ENCODE results near the gene ARSJ. TPM values are rescaled to one million over a fixed set of nuclear protein-coding genes. Genes with fewer than 3 reads are reported as not detected.

ARSJ gene
- total RNA-seq, 1 donor from 2014 or later = 3.1 TPM

DNA sequence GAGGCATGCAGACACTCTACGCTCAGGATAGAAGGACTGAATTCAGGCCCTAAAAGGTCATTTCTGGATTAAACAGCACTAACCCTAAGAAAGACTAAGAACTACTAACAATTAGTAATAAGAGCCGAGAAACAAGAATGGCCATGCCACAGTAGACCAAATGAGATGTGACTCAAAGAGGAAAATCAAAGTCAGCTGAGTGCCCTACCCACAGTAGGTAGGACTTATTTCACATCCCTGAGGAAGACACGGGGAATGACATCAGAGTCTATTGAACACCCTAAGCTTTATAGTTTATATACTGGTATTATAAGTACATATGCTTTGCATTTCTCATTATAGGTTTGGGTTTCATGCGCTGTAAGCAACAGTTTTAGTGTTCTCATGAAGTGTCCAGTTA is 2.7 kb upstream of the ARSJ start:
- Mint-ChIP-seq H3K27me3 (ENCODE audit: low read depth) (peaks cover 19% of the 10 kb centered on the region), H3K9me3 (peaks cover 22% of the 10 kb centered on the region)

GRCh38 chr4:113981591-113981990 is 2.1 kb upstream of the ARSJ start:
- H3K4me1 Mint-ChIP-seq = peaks cover 18% of the 10 kb centered on the region
- DNase-seq (ENCODE audit: low spot score in 2 of 2, unreplicated experiment in 2 of 2) = no peak
- H3K9me3 Mint-ChIP-seq = peaks cover 22% of the 10 kb centered on the region
- no peak overlapping the region for H3K27ac Mint-ChIP-seq
- no peak overlapping the region for H3K4me3 Mint-ChIP-seq
- peaks cover 19% of the 10 kb centered on the region for H3K27me3 Mint-ChIP-seq (ENCODE audit: low read depth)
- TF ChIP-seq, protein P1, sequence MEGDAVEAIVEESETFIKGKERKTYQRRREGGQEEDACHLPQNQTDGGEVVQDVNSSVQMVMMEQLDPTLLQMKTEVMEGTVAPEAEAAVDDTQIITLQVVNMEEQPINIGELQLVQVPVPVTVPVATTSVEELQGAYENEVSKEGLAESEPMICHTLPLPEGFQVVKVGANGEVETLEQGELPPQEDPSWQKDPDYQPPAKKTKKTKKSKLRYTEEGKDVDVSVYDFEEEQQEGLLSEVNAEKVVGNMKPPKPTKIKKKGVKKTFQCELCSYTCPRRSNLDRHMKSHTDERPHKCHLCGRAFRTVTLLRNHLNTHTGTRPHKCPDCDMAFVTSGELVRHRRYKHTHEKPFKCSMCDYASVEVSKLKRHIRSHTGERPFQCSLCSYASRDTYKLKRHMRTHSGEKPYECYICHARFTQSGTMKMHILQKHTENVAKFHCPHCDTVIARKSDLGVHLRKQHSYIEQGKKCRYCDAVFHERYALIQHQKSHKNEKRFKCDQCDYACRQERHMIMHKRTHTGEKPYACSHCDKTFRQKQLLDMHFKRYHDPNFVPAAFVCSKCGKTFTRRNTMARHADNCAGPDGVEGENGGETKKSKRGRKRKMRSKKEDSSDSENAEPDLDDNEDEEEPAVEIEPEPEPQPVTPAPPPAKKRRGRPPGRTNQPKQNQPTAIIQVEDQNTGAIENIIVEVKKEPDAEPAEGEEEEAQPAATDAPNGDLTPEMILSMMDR (IDR thresholded peaks at IDR 0.05; ENCODE audit: unreplicated experiment) = no peak
- peaks cover 3% of the 10 kb centered on the region for H3K36me3 Mint-ChIP-seq

More for the DNA sequence above, 2.7 kb upstream of the ARSJ start:
- peaks cover 14% of the 10 kb centered on the region for H3K4me1 Mint-ChIP-seq
- DNase-seq (ENCODE audit: low spot score in 2 of 2, unreplicated experiment in 2 of 2) = no peak
- H3K36me3 Mint-ChIP-seq = peaks cover 3% of the 10 kb centered on the region
- no peak overlapping the region for H3K27ac Mint-ChIP-seq
- H3K4me3 Mint-ChIP-seq = no peak overlapping the region
- TF ChIP-seq, protein P1 (IDR thresholded peaks at IDR 0.05; ENCODE audit: unreplicated experiment) = no peak

GRCh38 chr4:113979905-113980615 is 613 bp upstream of the ARSJ start:
- Mint-ChIP-seq H3K4me3 (peak overlapping the region; percentile 91), H3K27ac (peak overlapping the region; percentile 82), H3K4me1 (peaks cover 18% of the 10 kb centered on the region), H3K27me3 (ENCODE audit: low read depth) (peaks cover 19% of the 10 kb centered on the region), H3K9me3 (peaks cover 18% of the 10 kb centered on the region), H3K36me3 (peaks cover 3% of the 10 kb centered on the region)
- TF ChIP-seq, protein P1 (IDR thresholded peaks at IDR 0.05; ENCODE audit: unreplicated experiment) = no peak
- DNase-seq (ENCODE audit: low spot score in 2 of 2, unreplicated experiment in 2 of 2) = no peak

DNA sequence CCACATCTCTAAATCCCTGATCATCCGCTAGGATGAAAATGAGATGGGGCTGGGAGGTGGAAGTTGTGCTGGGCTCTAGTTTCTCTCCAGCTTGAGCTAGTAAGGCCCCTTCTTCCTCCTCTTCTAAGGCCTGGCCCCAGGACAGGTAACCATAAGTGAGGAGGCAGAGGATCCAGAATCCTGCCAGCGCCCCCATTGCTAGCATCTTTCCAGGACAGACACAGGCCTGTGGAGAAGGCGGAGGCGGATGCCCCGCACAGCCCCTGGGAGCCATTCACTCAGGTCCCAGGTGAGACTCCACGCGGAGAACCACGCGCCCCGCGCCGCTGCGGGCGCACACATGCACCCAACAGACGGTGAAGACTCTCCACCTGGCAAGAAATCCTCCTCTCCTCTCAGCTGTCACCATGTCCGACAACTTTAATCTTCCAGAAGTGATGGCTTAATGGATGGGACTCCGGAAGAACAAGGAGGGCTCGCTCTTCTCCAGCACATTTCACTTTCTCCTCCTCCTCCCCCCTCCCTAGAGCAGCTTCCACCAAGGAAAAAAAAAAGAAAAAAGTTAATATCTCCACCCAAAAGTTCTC is 793 bp downstream of the ARSJ start:
- H3K27me3 Mint-ChIP-seq (ENCODE audit: low read depth) = peaks cover 19% of the 10 kb centered on the region
- peak overlapping the region; percentile 82 for H3K27ac Mint-ChIP-seq
- H3K4me3 Mint-ChIP-seq = peak overlapping the region; percentile 91
- peaks cover 17% of the 10 kb centered on the region for H3K9me3 Mint-ChIP-seq
- DNase-seq (ENCODE audit: low spot score in 2 of 2, unreplicated experiment in 2 of 2) = peak in 1 of 2 experiments; percentile 40
- TF ChIP-seq, protein P1 (IDR thresholded peaks at IDR 0.05; ENCODE audit: unreplicated experiment) = no peak
- peaks cover 1% of the 10 kb centered on the region for H3K36me3 Mint-ChIP-seq
- H3K4me1 Mint-ChIP-seq = peaks cover 18% of the 10 kb centered on the region

GRCh38 chr4:113978105-113978504 is 1.3 kb downstream of the ARSJ start:
- Mint-ChIP-seq H3K36me3 (peaks cover 1% of the 10 kb centered on the region), H3K9me3 (peaks cover 14% of the 10 kb centered on the region), H3K27ac (no peak overlapping the region), H3K4me3 (peak overlapping the region; percentile 91), H3K4me1 (peaks cover 18% of the 10 kb centered on the region), H3K27me3 (ENCODE audit: low read depth) (peaks cover 19% of the 10 kb centered on the region)
- TF ChIP-seq, protein P1 (IDR thresholded peaks at IDR 0.05; ENCODE audit: unreplicated experiment) = no peak
- no peak for DNase-seq (ENCODE audit: low spot score in 2 of 2, unreplicated experiment in 2 of 2)

Data from mesothelial cell of epicardium (in vitro differentiated cells).